Mesenteric fat pad (tissue), 1 donor: ENCODE data around the gene SAMD1. TPM values are rescaled to one million over a fixed set of nuclear protein-coding genes. Genes with fewer than 3 reads are reported as not detected.
"Not testable (repeated sequence)": the region's sequence is repeated elsewhere in the genome, so short reads cannot be mapped to it uniquely, and the experiment has no call there.

ENCODE experiments used
- DNase-seq: peaks from one replicate; pipeline ENCODE4 v3.0.0-alpha.2; 2020; ENCODE audit warnings: low spot score
- total RNA-seq: library from RNA; stranded (reverse); fragmentation: NEBNext Ultra II Directional; extraction: Animal tissue kit (Norgen Biotek cat#: 25700); gene quantifications from one replicate; pipeline ENCODE4 v1.2.1, GENCODE V29; 2021
- donor health status: DM: yes; HTN: yes; CAD: no.

Gene SAMD1
- total RNA-seq, 1 donor from 2014 or later: 32.3 TPM

DNA sequence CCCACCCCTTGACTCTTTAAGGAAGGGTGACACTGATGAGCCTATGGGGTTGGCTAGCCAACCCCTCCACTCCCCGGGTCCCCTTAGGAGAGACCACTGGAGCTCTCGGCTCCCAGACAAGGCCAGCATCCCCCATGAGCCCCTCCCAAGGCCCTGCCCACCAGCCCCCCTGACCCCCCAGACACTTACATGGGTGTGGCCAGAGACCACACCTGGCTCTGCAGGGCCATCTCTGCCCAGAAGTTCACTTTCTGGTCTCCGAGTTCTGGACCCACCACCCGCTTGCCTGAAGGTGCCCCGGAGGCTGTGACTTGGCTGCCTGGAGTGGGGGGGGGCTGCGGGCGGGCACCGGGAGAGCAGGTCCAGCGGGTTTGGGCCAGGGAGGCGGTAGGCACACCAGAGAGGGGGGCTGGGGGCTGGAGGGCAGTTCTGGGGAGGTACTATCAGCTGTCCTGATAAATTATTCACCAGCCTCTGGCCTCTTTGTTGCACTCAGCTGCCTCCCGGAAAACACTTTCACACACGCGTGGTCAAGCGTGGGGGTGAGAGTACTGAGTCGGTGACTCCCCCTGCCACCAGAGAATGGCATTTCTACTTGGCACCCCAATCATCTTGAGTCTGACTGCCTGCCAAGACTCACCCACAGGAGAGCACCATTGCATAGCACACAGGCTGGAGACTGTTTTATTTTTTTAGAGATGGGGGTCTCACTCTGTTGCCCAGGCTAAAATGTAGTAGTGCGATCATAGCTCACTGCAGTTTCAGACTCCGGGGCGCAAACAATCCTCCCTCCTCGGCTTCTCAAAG lies 28.6 kb downstream of the SAMD1 start, which contains the start of gene PALM3:
Gene PALM3, minus strand, starts transcription at position 326 of the 807 bp plus-strand sequence. Its CDS starts 96 bp downstream, at position 230.
- no peak for DNase-seq

- no peak for DNase-seq
Measured at GRCh38 chr19:14061081-14061749, 29.3 kb downstream of the SAMD1 start.

- no peak for DNase-seq
Measured at GRCh38 chr19:14059652-14060155, 30.8 kb downstream of the SAMD1 start.

DNA sequence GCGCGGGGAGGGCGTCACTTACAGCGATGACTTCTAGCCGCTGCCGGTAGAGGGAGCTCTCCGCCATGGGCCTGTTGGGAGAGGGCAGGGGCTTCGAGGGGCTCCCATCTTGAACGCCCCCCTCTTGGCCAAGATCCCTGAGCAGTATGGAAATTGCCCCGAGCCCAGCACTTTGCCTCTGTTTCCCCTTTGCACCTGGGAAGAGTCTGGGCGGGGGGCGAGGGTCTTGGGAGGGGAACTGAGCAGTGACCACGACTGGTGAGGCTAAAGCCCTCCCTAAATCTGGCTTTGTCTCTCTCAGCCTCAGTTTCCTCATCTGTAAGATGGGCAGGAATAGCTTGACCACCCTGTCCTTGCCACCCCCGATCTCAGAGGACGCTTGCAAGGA lies 31.5 kb downstream of the SAMD1 start:
- no peak for DNase-seq

DNA sequence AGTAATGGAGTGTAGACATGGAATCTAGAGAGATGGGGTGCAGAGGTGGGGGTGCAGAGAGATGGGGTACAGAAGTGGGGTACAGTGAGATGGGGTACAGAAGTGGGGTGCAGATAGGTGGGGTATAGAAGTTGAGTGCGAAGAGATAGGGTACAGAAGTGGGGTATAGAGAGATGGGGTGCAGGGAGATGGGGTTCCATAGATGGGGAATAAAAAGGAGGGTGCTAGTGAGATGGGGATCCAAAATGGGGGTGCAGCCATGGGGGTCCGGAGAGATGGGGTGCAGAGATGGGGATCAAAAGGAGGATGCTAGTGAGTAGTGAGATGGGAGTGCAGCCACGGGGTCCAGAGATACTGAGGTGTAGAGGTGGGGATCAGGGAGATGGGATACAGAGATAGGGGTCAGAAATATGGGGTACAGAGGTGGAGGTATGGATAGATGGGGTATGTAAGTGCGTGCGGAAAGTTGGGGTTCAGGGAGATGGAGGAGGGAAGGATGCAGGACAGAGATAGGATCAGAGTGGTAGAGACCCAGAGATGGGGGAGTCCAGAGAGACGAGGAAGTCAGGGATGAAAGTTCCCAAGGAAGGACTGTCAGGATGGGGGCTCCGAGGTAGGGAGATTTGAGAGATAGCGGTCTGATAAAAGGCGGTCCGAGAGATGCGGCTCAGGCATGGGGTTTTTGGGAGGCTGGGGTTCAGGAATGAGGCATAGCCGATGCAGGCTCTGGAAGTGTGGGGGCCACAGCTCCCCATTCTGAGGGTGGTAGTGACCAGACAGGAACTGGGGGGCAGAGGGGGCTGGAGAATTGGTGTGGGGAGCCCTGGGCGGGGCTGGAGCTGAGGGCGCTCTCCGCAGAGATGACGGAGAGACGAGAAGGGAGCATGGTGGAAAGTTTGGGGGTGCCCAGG lies 32.1 kb downstream of the SAMD1 start:
- no peak for DNase-seq

DNA sequence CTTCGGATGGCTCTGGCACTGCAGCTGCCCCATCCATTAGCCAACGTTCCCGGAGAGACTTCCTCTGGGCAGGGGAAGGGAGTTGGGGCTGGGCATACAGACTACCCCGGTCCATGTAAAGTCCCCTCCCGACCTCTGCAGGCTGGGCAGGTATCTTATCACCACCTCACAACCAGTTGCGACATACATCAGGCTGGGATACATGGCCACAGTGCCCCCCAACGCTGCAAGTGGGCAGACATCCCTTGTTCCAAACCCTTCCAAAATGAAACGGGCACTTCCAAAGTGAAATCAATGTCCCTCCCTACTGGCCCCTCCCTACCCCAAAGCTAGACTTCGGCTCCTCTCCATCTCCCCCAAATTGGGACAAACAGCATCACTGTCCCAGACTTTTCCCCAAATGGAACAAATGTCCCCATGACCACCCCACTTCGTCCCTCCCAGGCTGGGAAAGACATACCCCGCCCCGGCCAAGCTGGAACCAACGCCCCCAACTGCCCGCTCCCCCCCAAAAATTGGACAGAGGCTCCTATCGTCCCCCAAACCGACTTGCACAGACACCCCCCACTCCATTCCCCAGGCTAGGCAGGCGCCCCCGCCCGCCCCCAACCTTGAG lies 33.7 kb downstream of the SAMD1 start:
- no peak for DNase-seq

DNA sequence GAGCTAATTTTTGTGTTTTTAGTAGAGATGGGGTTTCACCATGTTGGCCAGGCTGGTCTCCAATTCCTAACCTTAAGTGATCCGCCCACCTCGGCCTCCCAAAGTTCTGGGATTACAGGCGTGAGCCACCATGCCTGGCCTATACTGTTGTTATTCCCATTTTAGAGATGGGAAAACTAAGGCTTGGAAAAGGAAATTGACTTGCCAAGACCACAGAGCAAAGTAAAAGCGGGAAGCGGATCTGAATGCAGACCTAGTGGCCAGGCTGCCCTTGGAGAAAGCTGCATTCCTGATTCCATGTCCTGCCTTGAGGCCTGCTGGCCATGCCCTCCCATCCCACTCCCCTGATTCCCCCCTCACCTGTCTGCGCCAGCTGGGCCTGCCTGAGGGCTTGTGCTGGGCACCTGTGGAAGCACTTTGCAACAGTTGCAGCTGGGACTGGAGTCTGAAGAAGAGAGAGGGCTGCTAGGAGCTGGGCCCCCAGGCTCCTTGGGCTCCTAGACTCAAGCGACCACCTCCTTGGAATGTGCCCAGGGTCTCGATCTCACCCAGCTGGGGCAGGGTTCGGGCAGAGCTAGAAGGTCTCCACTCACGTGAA lies 34.4 kb downstream of the SAMD1 start:
- DNase-seq: no peak

DNA sequence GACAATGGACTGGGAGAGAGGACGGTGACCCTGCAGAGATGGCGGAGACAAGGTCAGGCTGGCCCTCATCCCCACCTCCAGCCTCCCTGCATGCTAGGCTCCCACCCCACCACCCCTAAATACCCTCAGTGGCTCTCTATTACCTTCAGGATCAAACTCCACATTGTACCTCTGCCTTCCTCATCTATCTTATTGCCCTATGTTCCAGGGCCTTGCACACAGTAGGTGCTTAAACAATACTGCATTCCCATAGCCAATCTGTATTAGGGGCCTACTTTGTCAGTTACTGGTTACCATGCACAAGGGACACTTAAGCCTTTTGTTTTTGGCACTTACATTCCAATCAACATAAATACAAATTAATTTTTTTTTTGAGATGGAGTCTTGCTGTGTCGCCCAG lies 35.2 kb downstream of the SAMD1 start:
- no peak for DNase-seq

DNA sequence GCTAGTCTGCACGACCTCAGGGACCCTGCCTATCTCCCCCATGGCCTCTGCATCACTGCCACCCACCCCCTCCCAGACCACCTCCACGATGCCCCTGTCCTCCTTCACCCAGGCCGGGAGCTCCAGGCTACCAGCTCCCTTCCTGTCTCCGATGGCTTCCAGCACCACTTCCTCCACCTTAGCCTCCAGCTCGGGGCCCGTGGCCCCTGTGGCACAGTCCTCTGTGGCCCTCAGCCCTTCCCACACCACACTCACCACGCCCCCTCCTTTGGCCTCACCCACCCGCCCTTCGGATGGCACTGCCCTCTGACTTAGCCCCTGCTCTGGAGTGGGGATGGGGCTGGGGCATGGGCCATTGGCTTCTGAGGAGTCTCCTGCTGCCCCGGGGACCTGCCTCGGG lies 35.8 kb downstream of the SAMD1 start:
- no peak for DNase-seq

- DNase-seq: no peak
Measured at GRCh38 chr19:14054099-14054498, 36.5 kb downstream of the SAMD1 start.

DNA sequence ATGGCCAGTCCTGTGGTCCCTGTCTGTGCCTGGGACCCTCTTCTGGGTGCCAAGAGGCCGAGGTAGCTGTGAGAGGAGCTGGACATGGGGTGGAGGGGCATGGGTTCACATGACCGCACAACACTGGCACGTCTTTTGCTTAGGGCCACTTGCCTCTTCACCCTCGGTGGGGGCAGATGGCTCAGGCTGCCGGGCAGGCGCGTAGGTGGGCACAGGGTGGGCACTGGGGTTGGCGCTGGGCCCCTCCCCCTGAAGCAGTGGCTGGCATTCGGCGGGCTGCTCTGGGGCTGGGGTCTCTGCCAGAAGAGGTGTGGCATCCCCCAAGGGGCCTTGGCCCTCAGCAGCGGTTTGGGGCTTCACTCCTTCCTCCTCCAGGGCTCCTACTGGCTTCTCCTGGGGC lies 37.1 kb downstream of the SAMD1 start:
- no peak for DNase-seq

DNA sequence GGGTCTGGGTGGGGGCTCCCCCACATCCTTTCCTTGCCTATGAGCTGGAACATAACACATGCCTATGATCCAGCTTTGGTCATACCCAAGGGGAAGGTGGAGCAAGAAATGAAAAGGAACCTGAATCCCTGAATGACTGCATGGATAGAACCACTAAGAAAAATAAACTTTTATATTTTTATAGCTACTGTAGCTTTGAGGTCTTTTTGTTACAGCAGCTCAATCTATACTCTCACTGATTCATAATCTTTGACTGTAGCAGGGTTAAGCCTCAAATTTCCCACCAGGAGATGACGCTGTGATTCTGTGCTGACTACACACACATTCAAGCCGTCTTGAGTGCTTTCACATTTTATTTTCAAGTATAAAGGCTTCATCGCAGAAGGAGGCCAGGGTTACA lies 37.5 kb downstream of the SAMD1 start:
- DNase-seq: no peak

GRCh38 chr19:14052470-14052869 lies 38.1 kb downstream of the SAMD1 start:
- DNase-seq: no peak

DNA sequence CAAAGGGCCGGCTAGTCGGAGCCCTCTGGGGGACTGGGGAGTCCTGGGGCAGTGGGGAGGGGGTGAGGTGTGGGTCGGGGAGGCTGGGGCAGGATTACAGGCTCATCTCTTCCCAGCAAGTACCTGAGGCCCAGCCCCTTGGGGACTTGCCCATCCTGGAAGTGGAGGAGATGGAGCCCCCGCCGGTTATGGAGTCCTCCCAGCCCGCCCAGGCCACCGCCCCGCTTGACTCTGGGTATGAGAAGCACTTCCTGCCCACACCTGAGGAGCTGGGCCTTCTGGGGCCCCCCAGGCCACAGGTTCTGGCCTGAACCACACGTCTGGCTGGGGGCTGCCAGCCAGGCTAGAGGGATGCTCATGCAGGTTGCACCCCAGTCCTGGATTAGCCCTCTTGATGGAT lies 38.6 kb downstream of the SAMD1 start:
- DNase-seq: no peak

- not testable (repeated sequence) for DNase-seq
Measured at GRCh38 chr19:14050961-14051360, 39.6 kb downstream of the SAMD1 start.

GRCh38 chr19:14050512-14050911 lies 40.0 kb downstream of the SAMD1 start:
- DNase-seq: no peak

GRCh38 chr19:14048443-14049153 lies 42.0 kb downstream of the SAMD1 start:
- DNase-seq: no peak

GRCh38 chr19:14047866-14048265 lies 42.7 kb downstream of the SAMD1 start:
- DNase-seq: not testable (repeated sequence)

- not testable (repeated sequence) for DNase-seq
Measured at GRCh38 chr19:14042659-14043608, 47.6 kb downstream of the SAMD1 start.
